Gastrocnemius medialis (tissue), 4 donors: Measurements from ENCODE around the gene CAMK4. TPM values are rescaled to one million over a fixed set of nuclear protein-coding genes. Genes with fewer than 3 reads are reported as not detected.

ENCODE experiments used
- ATAC-seq, 2 donors: fragments of 150-250 bp; one replicate each; pipeline ENCODE4 v1.9.1; 2016
- DNase-seq, 2 donors: peaks; one replicate each; pipeline ENCODE4 v3.0.0-alpha.2; 2019
- H3K27ac ChIP-seq, 4 donors: fragments of 200-600 bp; sonication (generic); 1 replicate in 1 of 4; 2 replicates in 3 of 4; pipeline ENCODE4 v1.5.1; 2016 to 2018; ENCODE audit warnings: mild to moderate bottlenecking in 2 of 4, moderate library complexity in 1 of 4
- H3K27me3 ChIP-seq, 3 donors: fragments of 200-600 bp; sonication (generic) in 2 of 3; 1 replicate in 1 of 3; 2 replicates in 2 of 3; pipeline versions ENCODE4 v1.5.1 to v1.6.0; 2016 to 2019; ENCODE audit warnings: mild to moderate bottlenecking in 1 of 3, moderate library complexity in 1 of 3
- H3K36me3 ChIP-seq, 2 donors: fragments of 200-600 bp; sonication (generic) in 1 of 2; one replicate each; pipeline ENCODE4 v1.5.1; 2017 to 2018
- H3K4me1 ChIP-seq, 2 donors: fragments of 200-600 bp; sonication (generic) in 1 of 2; one replicate each; pipeline ENCODE4 v1.5.1; 2016 to 2017; ENCODE audit warnings: mild to moderate bottlenecking in 2 of 2
- H3K4me3 ChIP-seq, 4 donors: fragments of 200-600 bp; sonication (generic) in 3 of 4; 1 replicate in 1 of 4; 2 replicates in 3 of 4; pipeline ENCODE4 v1.5.1; 2016 to 2019; ENCODE audit warnings: mild to moderate bottlenecking in 2 of 4
- H3K9me3 ChIP-seq, 3 donors: fragments of 200-600 bp; sonication (generic) in 2 of 3; 1 replicate in 1 of 3; 2 replicates in 2 of 3; pipeline ENCODE4 v1.5.1; 2016 to 2019
- CTCF ChIP-seq, 5 experiments: fragments of 450-650 bp in 3 of 5; fragments of 200-600 bp in 2 of 5; sonication (generic) in 2 of 5; IDR thresholded peaks in 4 of 5; conservative IDR thresholded peaks in 1 of 5; 1 replicate in 4 of 5; 2 replicates in 1 of 5; pipeline ENCODE4 v1.5.1; 2016 to 2019; ENCODE audit warnings: antibody characterized with exemption in 5 of 5, mild to moderate bottlenecking in 3 of 5, moderate library complexity in 3 of 5
- POLR2A ChIP-seq, 2 donors: fragments of 450-650 bp; IDR thresholded peaks; one replicate each; pipeline ENCODE4 v1.6.1; 2017; ENCODE audit warnings: antibody characterized with exemption in 2 of 2, mild to moderate bottlenecking in 2 of 2, moderate library complexity in 2 of 2
- in situ Hi-C, 4 donors: fragments of 200-750 bp; cut with MboI; loops; one replicate each; pipeline versions ENCODE4 v1.15.0 to v1.8.0; 2017; ENCODE audit warnings: low sequenced_read_pairs in 4 of 4
- intact Hi-C: fragments of 100-400 bp; cut with DNase I; formaldehyde crosslinking; loops from one replicate; pipeline ENCODE4 v1.15.1; 2023; ENCODE audit warnings: low total_unique reads
- total RNA-seq, 4 donors: library from RNA; depleted of rRNA; stranded (reverse); fragments of >200 nt; gene quantifications; one replicate each; pipeline versions ENCODE4 v1.1.0 to v1.2.3, GENCODE V29; 2016

Gene CAMK4
- total RNA-seq, 4 donors from 2014 or later, result 0.27 to 1.0 (median 0.72) TPM

- no peak for ATAC-seq
- no peaks in the 10 kb centered on the region for H3K4me1 ChIP-seq
- intact Hi-C loops, result no loop called here
Observed at GRCh38 chr5:111337133-111337532, 112.9 kb downstream of the CAMK4 start.

GRCh38 chr5:111337688-111338087 lies 113.5 kb downstream of the CAMK4 start:
- no peak overlapping the region for H3K4me3 ChIP-seq
- no peaks in the 10 kb centered on the region for H3K36me3 ChIP-seq
- H3K4me1 ChIP-seq, result no peaks in the 10 kb centered on the region
- intact Hi-C loops, result no loop called here
- H3K27ac ChIP-seq, result no peak overlapping the region
- H3K9me3 ChIP-seq, result no peaks in the 10 kb centered on the region
- no peaks in the 10 kb centered on the region for H3K27me3 ChIP-seq
- ATAC-seq (no peak), DNase-seq (no peak)
- in situ Hi-C loops, result no loop called here
- no peak for TF ChIP-seq CTCF (IDR thresholded peaks at IDR 0.05 in 4 of 5, conservative IDR thresholded peaks at IDR 0.05 in 1 of 5)
- TF ChIP-seq POLR2A (IDR thresholded peaks at IDR 0.05), result no peak

More at GRCh38 chr5:111337133-111337532, 112.9 kb downstream of the CAMK4 start:
- Histone ChIP-seq H3K36me3 (no peaks in the 10 kb centered on the region), H3K4me3 (no peak overlapping the region), H3K27me3 (no peaks in the 10 kb centered on the region), H3K9me3 (no peaks in the 10 kb centered on the region), H3K27ac (no peak overlapping the region)
- TF ChIP-seq POLR2A (IDR thresholded peaks at IDR 0.05) (no peak), CTCF (IDR thresholded peaks at IDR 0.05 in 4 of 5, conservative IDR thresholded peaks at IDR 0.05 in 1 of 5) (no peak)
- no peak for DNase-seq
- in situ Hi-C loops, result no loop called here

GRCh38 chr5:111345731-111346130 lies 121.5 kb downstream of the CAMK4 start:
- no peaks in the 10 kb centered on the region for H3K27me3 ChIP-seq
- ATAC-seq (no peak), DNase-seq (no peak)
- intact Hi-C loops (no loop called here), in situ Hi-C loops (no loop called here)
- H3K9me3 ChIP-seq, result no peaks in the 10 kb centered on the region
- H3K27ac ChIP-seq, result no peak overlapping the region
- no peak for TF ChIP-seq CTCF (IDR thresholded peaks at IDR 0.05 in 4 of 5, conservative IDR thresholded peaks at IDR 0.05 in 1 of 5)
- TF ChIP-seq POLR2A (IDR thresholded peaks at IDR 0.05), result no peak
- H3K36me3 ChIP-seq, result no peaks in the 10 kb centered on the region
- no peaks in the 10 kb centered on the region for H3K4me1 ChIP-seq
- no peak overlapping the region for H3K4me3 ChIP-seq

GRCh38 chr5:111347021-111347420 lies 122.8 kb downstream of the CAMK4 start:
- TF ChIP-seq CTCF (IDR thresholded peaks at IDR 0.05 in 4 of 5, conservative IDR thresholded peaks at IDR 0.05 in 1 of 5), result no peak
- no peak for TF ChIP-seq POLR2A (IDR thresholded peaks at IDR 0.05)
- Histone ChIP-seq H3K4me1 (no peaks in the 10 kb centered on the region), H3K36me3 (no peaks in the 10 kb centered on the region), H3K4me3 (no peak overlapping the region), H3K27me3 (no peaks in the 10 kb centered on the region), H3K27ac (no peak overlapping the region), H3K9me3 (no peaks in the 10 kb centered on the region)
- DNase-seq, result no peak
- in situ Hi-C loops, result no loop called here
- intact Hi-C loops, result no loop called here
- ATAC-seq, result no peak

GRCh38 chr5:111348661-111349329 lies 124.6 kb downstream of the CAMK4 start:
- H3K9me3 ChIP-seq, result no peaks in the 10 kb centered on the region
- H3K4me1 ChIP-seq, result no peaks in the 10 kb centered on the region
- no peaks in the 10 kb centered on the region for H3K36me3 ChIP-seq
- ATAC-seq, result no peak
- DNase-seq, result no peak
- TF ChIP-seq CTCF (IDR thresholded peaks at IDR 0.05 in 4 of 5, conservative IDR thresholded peaks at IDR 0.05 in 1 of 5), result no peak
- no peak for TF ChIP-seq POLR2A (IDR thresholded peaks at IDR 0.05)
- no peak overlapping the region for H3K4me3 ChIP-seq
- no peak overlapping the region for H3K27ac ChIP-seq
- intact Hi-C loops (no loop called here), in situ Hi-C loops (no loop called here)
- H3K27me3 ChIP-seq, result no peaks in the 10 kb centered on the region
